ENCODE measurements around the gene MAPKAPK5.
"Not testable (repeated sequence)": the region's sequence is repeated elsewhere in the genome, so short reads cannot be mapped to it uniquely, and the experiment has no call there.

MAPKAPK5 gene

DNA sequence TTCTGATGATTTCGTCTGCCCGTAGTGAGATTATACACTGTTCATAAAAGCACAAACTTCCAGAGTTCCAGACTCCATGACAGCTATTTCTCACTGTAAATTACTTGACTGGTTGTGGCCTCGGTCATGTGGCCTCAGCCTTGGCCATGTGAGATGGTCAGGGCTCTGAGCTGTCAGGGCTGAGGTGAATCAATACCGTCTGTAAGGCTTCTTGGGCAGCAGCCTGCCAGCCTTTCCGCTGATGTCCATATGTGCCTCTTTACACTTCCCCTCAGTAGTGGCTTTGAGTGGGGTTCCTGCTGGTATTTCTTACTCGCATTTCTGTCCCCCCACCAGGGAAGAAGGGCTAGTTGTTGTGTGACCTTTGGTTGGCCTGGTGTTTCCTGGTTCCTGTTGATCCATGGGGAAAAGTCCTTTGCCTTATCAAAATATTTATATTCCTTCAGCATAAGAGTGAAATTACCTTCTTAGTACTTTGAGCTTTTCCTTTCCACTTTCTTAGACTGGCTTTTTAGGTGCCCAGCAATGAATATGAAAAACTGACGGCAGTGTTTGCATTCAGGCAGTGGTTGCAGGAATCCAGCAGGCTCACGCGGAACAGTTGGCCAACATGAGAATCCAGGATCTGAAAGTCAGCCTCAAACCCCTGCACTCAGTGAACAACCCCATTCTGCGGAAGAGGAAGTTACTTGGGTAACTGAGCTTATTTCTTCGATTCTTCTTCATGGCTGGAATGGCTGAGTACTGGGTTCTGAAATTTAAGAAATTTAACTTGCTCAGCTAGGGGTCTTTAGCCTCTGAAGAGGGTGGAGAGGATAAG lies 46.1 kb downstream of the MAPKAPK5 start:
- no peak for DNase-seq

DNA sequence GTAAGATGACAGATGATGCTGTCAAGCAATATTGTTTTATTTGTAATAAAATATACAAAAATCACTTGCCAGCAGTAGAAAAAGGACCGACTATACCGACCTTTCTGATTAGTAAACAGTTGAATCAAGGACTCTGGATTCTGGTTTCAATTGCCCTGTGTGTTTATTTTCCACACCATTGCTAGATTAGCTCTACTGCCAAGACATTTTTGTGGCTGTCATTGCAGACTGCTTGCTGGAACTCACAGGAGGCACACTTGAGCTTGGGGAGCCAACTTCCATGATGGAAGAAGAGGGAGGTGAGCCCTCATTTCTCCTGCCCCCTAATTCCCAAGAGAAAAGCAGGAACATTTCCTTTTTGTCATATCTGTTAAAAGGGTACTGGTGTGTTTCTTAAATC lies 51.3 kb downstream of the MAPKAPK5 start:
- no peak for DNase-seq

DNA sequence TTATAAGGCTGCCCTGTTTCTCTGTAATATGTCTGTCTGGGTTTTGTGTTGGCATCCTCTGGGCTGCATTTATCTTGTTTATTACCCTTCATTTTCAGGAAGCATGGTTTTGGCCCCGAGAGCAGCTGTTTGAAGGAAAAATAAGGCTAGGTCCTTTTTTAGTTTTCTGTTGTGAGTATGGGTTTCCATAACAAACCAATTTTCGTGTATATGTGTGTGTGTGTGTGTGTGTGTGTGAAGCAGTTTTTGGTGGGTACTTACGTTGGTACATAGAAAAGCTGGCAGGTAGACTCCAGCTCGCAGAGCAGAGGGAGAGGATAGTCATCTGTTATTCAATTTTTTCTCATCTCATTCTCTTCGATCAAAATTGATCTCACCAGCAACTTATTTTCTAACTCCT lies 52.5 kb downstream of the MAPKAPK5 start:
- DNase-seq: no peak

DNA sequence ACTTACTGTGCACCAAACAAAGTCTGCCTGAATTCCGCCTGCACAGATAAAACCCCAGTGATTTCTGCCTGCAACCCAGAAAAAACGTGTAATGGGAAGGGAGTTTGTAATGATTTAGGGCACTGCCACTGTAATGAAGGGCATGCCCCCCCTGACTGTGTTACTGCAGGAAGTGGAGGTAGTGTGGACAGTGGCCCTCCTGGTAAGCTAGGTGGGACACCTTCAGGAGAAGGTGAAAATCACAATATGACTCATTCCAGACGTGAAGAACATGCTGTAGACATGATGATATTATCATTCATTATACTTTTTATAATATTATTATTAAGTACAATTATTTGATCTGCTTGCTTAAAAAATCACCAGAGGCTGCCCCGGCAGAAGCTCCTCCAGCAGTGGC lies 59.2 kb downstream of the MAPKAPK5 start:
- DNase-seq: no peak

- no peak for DNase-seq
Measured at GRCh38 chr12:111904446-111904975, 62.5 kb downstream of the MAPKAPK5 start.

DNA sequence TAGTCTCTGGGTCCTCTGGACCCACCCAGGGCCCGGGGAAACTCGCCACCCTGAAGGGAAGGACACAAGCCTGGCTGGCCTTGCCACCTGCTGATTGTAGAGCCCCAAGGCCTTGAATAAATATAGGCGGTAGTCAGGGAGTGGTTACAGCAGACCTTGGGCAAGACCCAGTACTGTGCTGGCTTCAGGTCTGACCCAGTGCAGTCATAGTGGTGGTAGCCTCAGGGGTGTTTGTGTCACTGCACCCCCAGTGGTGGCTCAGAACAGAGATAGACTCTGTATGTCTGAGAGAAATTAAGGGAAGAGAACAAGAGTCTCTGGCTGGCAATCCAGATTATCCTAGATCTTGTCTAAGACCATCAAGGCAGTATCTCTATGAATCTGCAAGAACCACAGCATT lies 63.5 kb downstream of the MAPKAPK5 start:
- no peak for DNase-seq

DNA sequence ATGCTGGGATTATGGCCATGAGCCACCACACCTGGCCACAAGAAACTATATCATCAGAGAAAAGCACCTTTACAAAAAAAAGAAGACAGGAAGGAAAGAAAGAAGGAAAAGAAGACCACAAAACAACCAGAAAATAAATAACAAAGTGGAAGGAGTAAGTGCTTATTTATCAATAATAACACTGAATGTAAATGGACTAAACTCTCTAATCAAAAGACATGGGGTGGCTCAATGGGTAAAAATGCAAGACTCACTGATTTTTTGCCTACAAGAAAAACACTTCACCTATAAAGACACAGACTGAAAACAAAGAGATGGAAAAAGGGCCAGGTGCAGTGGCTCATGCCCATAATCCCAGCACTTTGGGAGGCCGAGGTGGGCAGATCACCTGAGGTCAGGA lies 65.7 kb downstream of the MAPKAPK5 start:
- no peak for DNase-seq

DNA sequence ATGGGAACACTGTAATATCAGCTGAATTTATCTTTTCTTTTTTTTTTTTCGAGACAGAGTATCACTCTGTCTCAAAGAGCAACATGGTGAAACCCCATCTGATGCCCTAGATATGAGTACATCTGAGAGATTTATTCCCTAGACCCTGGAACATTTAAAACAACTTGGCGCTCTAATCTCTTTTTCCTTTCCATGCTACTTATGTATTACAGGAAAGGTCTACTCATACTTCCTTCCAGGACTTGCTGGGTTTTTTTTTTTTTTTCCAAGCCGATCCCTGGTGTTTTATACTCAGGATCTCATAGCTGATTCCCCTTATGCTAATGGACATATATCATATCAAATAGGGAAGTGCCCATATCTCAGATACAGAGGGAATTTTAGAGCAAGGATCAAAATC lies 83.1 kb downstream of the MAPKAPK5 start:
- DNase-seq: no peak

- DNase-seq: no peak
Measured at GRCh38 chr12:111926631-111927030, 84.6 kb downstream of the MAPKAPK5 start.

- DNase-seq: no peak
Measured at GRCh38 chr12:111927346-111927745, 85.3 kb downstream of the MAPKAPK5 start.

DNA sequence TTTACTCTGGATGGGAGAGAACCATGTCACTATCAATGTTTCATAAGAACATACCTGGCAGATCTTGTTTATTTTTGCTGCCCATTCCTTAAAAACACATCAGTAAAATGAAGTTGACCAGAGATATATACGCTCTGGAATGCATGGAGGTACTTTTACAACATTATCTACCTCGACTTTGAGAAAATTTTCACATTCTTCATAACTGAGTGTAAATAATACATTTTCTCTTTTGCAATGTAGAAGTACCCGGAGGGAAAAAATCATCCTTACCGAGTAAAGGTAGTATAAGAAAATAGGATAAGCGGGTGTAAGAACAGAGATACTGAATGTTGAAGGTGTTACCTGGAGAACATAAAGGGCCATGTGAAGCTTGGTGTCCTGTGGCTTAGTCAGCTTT lies 90.2 kb downstream of the MAPKAPK5 start:
- no peak for DNase-seq

DNA sequence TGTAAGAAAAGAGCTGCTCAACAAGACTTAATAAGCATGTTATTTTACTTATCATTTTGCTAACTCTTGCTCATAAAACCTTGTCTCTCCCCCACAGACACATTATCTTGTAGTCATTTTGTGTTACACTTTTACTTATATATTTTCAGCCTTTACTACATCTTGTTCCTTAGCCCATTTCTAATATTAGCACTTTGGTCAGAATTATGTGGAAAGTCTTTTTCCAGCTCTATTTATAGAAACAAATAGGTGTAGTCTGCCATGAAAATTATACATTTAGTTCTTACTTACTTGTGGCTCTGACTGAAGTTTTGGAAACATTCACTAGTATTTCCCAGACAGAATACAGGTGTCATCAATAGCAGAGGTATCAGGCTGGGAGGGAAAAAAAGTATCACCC lies 94.8 kb downstream of the MAPKAPK5 start:
- no peak for DNase-seq

DNA sequence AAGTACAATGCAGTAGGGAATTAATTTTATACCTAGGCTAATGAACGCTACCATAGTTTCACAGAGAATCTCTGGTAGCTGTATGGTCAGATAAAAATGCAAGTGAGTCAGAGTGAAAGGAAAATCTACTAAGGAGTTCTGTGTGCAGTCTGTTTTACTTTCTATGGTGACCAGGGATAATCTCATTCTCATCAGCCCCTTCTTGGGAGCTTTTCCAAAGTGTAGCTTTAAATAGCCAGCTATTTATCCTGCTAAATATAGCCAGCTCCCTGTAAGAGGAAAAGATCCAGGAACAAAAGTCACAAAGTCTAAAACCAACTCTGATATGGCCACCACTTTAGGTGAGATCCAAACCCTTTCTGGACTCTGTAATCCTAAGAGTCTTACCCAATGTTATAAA lies 95.4 kb downstream of the MAPKAPK5 start:
- DNase-seq: no peak

DNA sequence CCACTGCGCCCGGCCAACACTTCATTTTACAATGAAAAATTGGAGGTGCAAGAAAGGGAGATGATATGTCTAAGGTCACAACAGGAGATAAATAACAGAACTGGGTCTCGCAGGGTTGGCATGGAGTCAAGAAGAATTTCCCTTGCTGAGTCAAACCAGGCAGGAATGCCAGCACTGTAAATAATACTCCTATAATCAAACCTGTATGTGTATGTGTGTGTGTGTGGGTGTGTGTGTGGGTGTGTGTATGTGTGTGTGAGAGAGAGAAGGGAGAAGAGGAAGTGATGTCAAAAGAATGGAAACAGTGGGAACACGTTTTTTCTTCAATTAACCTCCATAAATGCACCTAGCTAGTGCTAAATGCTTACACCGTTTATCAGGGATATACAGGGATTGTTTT lies 100.5 kb downstream of the MAPKAPK5 start:
- no peak for DNase-seq

DNA sequence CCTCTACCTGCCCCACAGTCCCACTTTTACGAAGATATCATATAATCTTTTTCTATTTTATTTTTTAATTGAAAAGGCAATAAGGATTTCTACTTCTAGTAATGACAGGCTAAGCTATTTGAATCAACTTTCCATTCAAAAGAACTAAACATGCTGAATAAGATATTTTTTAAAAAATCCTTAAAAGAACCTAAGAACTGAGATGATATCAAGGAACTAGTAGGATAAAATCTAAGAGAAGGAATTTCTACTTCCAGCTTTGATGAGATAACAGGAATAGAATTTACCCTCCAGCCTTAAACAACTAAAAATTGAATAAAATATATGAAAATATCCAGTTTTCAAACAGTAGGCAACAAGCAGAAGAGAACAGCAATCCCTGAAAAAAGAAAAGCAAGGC lies 101.9 kb downstream of the MAPKAPK5 start:
- no peak for DNase-seq

- DNase-seq: not testable (repeated sequence)
Measured at GRCh38 chr12:111950961-111951676, 109.1 kb downstream of the MAPKAPK5 start.

Measured in stimulated activated CD4-positive, alpha-beta T cell treated with anti-CD3 and anti-CD28 coated beads, Interleukin-4, amount 100 ng/mL, for 24 hours (primary cell).